HS-5 (cell line): ENCODE measurements around the gene SGPP2.
A peak's percentile ranks its signal among the peaks of the same experiment; 100 is the strongest.
"Not testable (repeated sequence)": the region's sequence is repeated elsewhere in the genome, so short reads cannot be mapped to it uniquely, and the experiment has no call there.

Experiments used
- DNase-seq: peaks from one replicate; pipeline ENCODE4 v3.0.0-alpha.2; 2012; ENCODE audit warnings: low read depth

SGPP2 gene

GRCh38 chr2:222577341-222577740, 153.0 kb downstream of the SGPP2 start:
- DNase-seq: no peak

- DNase-seq: no peak
These were observed 158.6 kb downstream of the SGPP2 start for GRCh38 chr2:222582928-222583327.

GRCh38 chr2:222584589-222584988, 160.2 kb downstream of the SGPP2 start:
- not testable (repeated sequence) for DNase-seq

GRCh38 chr2:222591661-222592060, 167.3 kb downstream of the SGPP2 start:
- DNase-seq: no peak

GRCh38 chr2:222592176-222592575, 167.8 kb downstream of the SGPP2 start:
- DNase-seq: no peak

- DNase-seq: peak; percentile 29
These were observed 170.3 kb downstream of the SGPP2 start for GRCh38 chr2:222594679-222595078.

- no peak for DNase-seq
These were observed 171.2 kb downstream of the SGPP2 start for GRCh38 chr2:222595581-222595980.

GRCh38 chr2:222598611-222599010, 174.3 kb downstream of the SGPP2 start:
- no peak for DNase-seq

GRCh38 chr2:222603501-222603900, 179.2 kb downstream of the SGPP2 start:
- no peak for DNase-seq

- no peak for DNase-seq
These were observed 180.6 kb downstream of the SGPP2 start for GRCh38 chr2:222604749-222605515.

- DNase-seq: no peak
These were observed 182.0 kb downstream of the SGPP2 start for GRCh38 chr2:222606306-222606705.

- no peak for DNase-seq
These were observed 183.7 kb downstream of the SGPP2 start for GRCh38 chr2:222608081-222608480.

- DNase-seq: no peak
These were observed 185.0 kb downstream of the SGPP2 start for GRCh38 chr2:222609381-222609780.
